ENCODE measurements around the gene RNF4. TPM values are rescaled to one million over a fixed set of nuclear protein-coding genes. Genes with fewer than 3 reads are reported as not detected.
"Not testable (repeated sequence)": the region's sequence is repeated elsewhere in the genome, so short reads cannot be mapped to it uniquely, and the experiment has no call there.

RNF4 gene
- total RNA-seq, 1 donor = 68.8 TPM

- H2AFZ ChIP-seq (ENCODE audit: low read length) = no peak overlapping the region
- H3K4me1 ChIP-seq (ENCODE audit: insufficient read depth, low read length) = peaks cover 8% of the 10 kb centered on the region
- peaks cover 22% of the 10 kb centered on the region for H3K79me2 ChIP-seq (ENCODE audit: insufficient read depth, low read length)
- H3K36me3 ChIP-seq (ENCODE audit: insufficient read depth, low read length) = no peaks in the 10 kb centered on the region
- TF ChIP-seq CTCF (IDR thresholded peaks at IDR 0.05; ENCODE audit: extremely low read depth, low read depth, low read length) = no peak
- no peak overlapping the region for H3K4me2 ChIP-seq (ENCODE audit: insufficient read depth, low read length)
- H3K27me3 ChIP-seq (ENCODE audit: insufficient read depth, low read length) = no peaks in the 10 kb centered on the region
- H3K27ac ChIP-seq (ENCODE audit: low read depth, low read length) = no peak overlapping the region
- H4K20me1 ChIP-seq (ENCODE audit: insufficient read depth, low read length) = peaks cover 9% of the 10 kb centered on the region
- DNase-seq (ENCODE audit: insufficient read length, low spot score, missing footprints) = peak; percentile 36
- H3K4me3 ChIP-seq (ENCODE audit: insufficient read depth, low read length) = no peak overlapping the region
- no peaks in the 10 kb centered on the region for H3K9me3 ChIP-seq (ENCODE audit: low read depth, low read length)
These were observed 3.9 kb upstream of the RNF4 start for GRCh38 chr4:2465032-2465431.

GRCh38 chr4:2465544-2465943, 3.4 kb upstream of the RNF4 start:
- H2AFZ ChIP-seq (ENCODE audit: low read length); H3K4me2 ChIP-seq (ENCODE audit: insufficient read depth, low read length); H3K36me3 ChIP-seq (ENCODE audit: insufficient read depth, low read length); H3K27me3 ChIP-seq (ENCODE audit: insufficient read depth, low read length); H3K4me3 ChIP-seq (ENCODE audit: insufficient read depth, low read length); DNase-seq (ENCODE audit: insufficient read length, low spot score, missing footprints); H3K27ac ChIP-seq (ENCODE audit: low read depth, low read length); H3K9me3 ChIP-seq (ENCODE audit: low read depth, low read length): not testable (repeated sequence)
- H3K4me1 ChIP-seq (ENCODE audit: insufficient read depth, low read length) = peaks cover 13% of the 10 kb centered on the region
- H4K20me1 ChIP-seq (ENCODE audit: insufficient read depth, low read length) = peaks cover 14% of the 10 kb centered on the region
- H3K79me2 ChIP-seq (ENCODE audit: insufficient read depth, low read length) = peaks cover 27% of the 10 kb centered on the region

GRCh38 chr4:2469192-2469984, 482 bp downstream of the RNF4 start:
- Histone ChIP-seq H3K27ac (ENCODE audit: low read depth, low read length) (peak overlapping the region; percentile 85), H3K27me3 (ENCODE audit: insufficient read depth, low read length) (no peaks in the 10 kb centered on the region), H3K36me3 (ENCODE audit: insufficient read depth, low read length) (peaks cover 19% of the 10 kb centered on the region), H3K4me2 (ENCODE audit: insufficient read depth, low read length) (peak overlapping the region; percentile 85), H3K4me3 (ENCODE audit: insufficient read depth, low read length) (peak overlapping the region; percentile 91), H2AFZ (ENCODE audit: low read length) (peak overlapping the region; percentile 92), H3K9me3 (ENCODE audit: low read depth, low read length) (no peaks in the 10 kb centered on the region), H4K20me1 (ENCODE audit: insufficient read depth, low read length) (peaks cover 30% of the 10 kb centered on the region), H3K79me2 (ENCODE audit: insufficient read depth, low read length) (peaks cover 65% of the 10 kb centered on the region), H3K4me1 (ENCODE audit: insufficient read depth, low read length) (peaks cover 15% of the 10 kb centered on the region)
- no peak for TF ChIP-seq CTCF (IDR thresholded peaks at IDR 0.05; ENCODE audit: extremely low read depth, low read depth, low read length)
- DNase-seq (ENCODE audit: insufficient read length, low spot score, missing footprints) = peak; percentile 80

- Histone ChIP-seq H3K9me3 (ENCODE audit: low read depth, low read length) (no peaks in the 10 kb centered on the region), H3K36me3 (ENCODE audit: insufficient read depth, low read length) (peaks cover 19% of the 10 kb centered on the region), H3K4me1 (ENCODE audit: insufficient read depth, low read length) (peaks cover 15% of the 10 kb centered on the region), H3K79me2 (ENCODE audit: insufficient read depth, low read length) (peaks cover 79% of the 10 kb centered on the region), H2AFZ (ENCODE audit: low read length) (no peak overlapping the region), H3K4me3 (ENCODE audit: insufficient read depth, low read length) (no peak overlapping the region), H3K27ac (ENCODE audit: low read depth, low read length) (no peak overlapping the region), H4K20me1 (ENCODE audit: insufficient read depth, low read length) (peaks cover 33% of the 10 kb centered on the region), H3K4me2 (ENCODE audit: insufficient read depth, low read length) (peak overlapping the region; percentile 85), H3K27me3 (ENCODE audit: insufficient read depth, low read length) (no peaks in the 10 kb centered on the region)
- no peak for DNase-seq (ENCODE audit: insufficient read length, low spot score, missing footprints)
- TF ChIP-seq CTCF (IDR thresholded peaks at IDR 0.05; ENCODE audit: extremely low read depth, low read depth, low read length) = no peak
These were observed 1.9 kb downstream of the RNF4 start for GRCh38 chr4:2470791-2471190.
